ENCODE measurements around the gene MSLN. TPM values are rescaled to one million over a fixed set of nuclear protein-coding genes. Genes with fewer than 3 reads are reported as not detected.
"Not testable (repeated sequence)": the region's sequence is repeated elsewhere in the genome, so short reads cannot be mapped to it uniquely, and the experiment has no call there.

The MSLN gene
- total RNA-seq, 1 donor, result 0.21 TPM

GRCh38 chr16:769184-769784, 8.8 kb downstream of the MSLN start:
- Histone ChIP-seq H3K27me3 (ENCODE audit: insufficient read depth, low read length) (no peaks in the 10 kb centered on the region), H3K4me1 (ENCODE audit: insufficient read depth, low read length) (no peaks in the 10 kb centered on the region), H3K9me3 (ENCODE audit: low read depth, low read length) (no peaks in the 10 kb centered on the region), H3K4me3 (ENCODE audit: low read length) (no peak overlapping the region)

- Histone ChIP-seq H3K4me1 (ENCODE audit: insufficient read depth, low read length) (no peaks in the 10 kb centered on the region), H3K27me3 (ENCODE audit: insufficient read depth, low read length) (no peaks in the 10 kb centered on the region), H3K9me3 (ENCODE audit: low read depth, low read length) (no peaks in the 10 kb centered on the region), H3K4me3 (ENCODE audit: low read length) (no peak overlapping the region)
Observed at GRCh38 chr16:769934-770333, 9.4 kb downstream of the MSLN start.

- no peaks in the 10 kb centered on the region for H3K9me3 ChIP-seq (ENCODE audit: low read depth, low read length)
- H3K4me3 ChIP-seq (ENCODE audit: low read length), result no peak overlapping the region
- no peaks in the 10 kb centered on the region for H3K4me1 ChIP-seq (ENCODE audit: insufficient read depth, low read length)
- H3K27me3 ChIP-seq (ENCODE audit: insufficient read depth, low read length), result no peaks in the 10 kb centered on the region
Observed at GRCh38 chr16:770411-770810, 9.9 kb downstream of the MSLN start.

GRCh38 chr16:772959-773358, 12.4 kb downstream of the MSLN start:
- Histone ChIP-seq H3K9me3 (ENCODE audit: low read depth, low read length) (no peaks in the 10 kb centered on the region), H3K4me1 (ENCODE audit: insufficient read depth, low read length) (no peaks in the 10 kb centered on the region), H3K27me3 (ENCODE audit: insufficient read depth, low read length) (no peaks in the 10 kb centered on the region), H3K4me3 (ENCODE audit: low read length) (no peak overlapping the region)

GRCh38 chr16:774086-775001, 13.8 kb downstream of the MSLN start:
- Histone ChIP-seq H3K9me3 (ENCODE audit: low read depth, low read length) (no peaks in the 10 kb centered on the region), H3K4me1 (ENCODE audit: insufficient read depth, low read length) (no peaks in the 10 kb centered on the region), H3K27me3 (ENCODE audit: insufficient read depth, low read length) (no peaks in the 10 kb centered on the region), H3K4me3 (ENCODE audit: low read length) (no peak overlapping the region)

- no peak overlapping the region for H3K4me3 ChIP-seq (ENCODE audit: low read length)
- no peaks in the 10 kb centered on the region for H3K9me3 ChIP-seq (ENCODE audit: low read depth, low read length)
- H3K27me3 ChIP-seq (ENCODE audit: insufficient read depth, low read length), result no peaks in the 10 kb centered on the region
- H3K4me1 ChIP-seq (ENCODE audit: insufficient read depth, low read length), result no peaks in the 10 kb centered on the region
Observed at GRCh38 chr16:775236-775796, 14.8 kb downstream of the MSLN start.

GRCh38 chr16:776298-776697, 15.8 kb downstream of the MSLN start:
- not testable (repeated sequence) for H3K27me3 ChIP-seq (ENCODE audit: insufficient read depth, low read length); H3K4me1 ChIP-seq (ENCODE audit: insufficient read depth, low read length); H3K9me3 ChIP-seq (ENCODE audit: low read depth, low read length); H3K4me3 ChIP-seq (ENCODE audit: low read length)

GRCh38 chr16:776824-777223, 16.3 kb downstream of the MSLN start:
- Histone ChIP-seq H3K4me3 (ENCODE audit: low read length) (no peak overlapping the region), H3K9me3 (ENCODE audit: low read depth, low read length) (no peaks in the 10 kb centered on the region), H3K27me3 (ENCODE audit: insufficient read depth, low read length) (no peaks in the 10 kb centered on the region), H3K4me1 (ENCODE audit: insufficient read depth, low read length) (no peaks in the 10 kb centered on the region)

GRCh38 chr16:777826-778225, 17.3 kb downstream of the MSLN start:
- H3K4me3 ChIP-seq (ENCODE audit: low read length), result no peak overlapping the region
- no peaks in the 10 kb centered on the region for H3K4me1 ChIP-seq (ENCODE audit: insufficient read depth, low read length)
- no peaks in the 10 kb centered on the region for H3K9me3 ChIP-seq (ENCODE audit: low read depth, low read length)
- no peaks in the 10 kb centered on the region for H3K27me3 ChIP-seq (ENCODE audit: insufficient read depth, low read length)

- Histone ChIP-seq H3K4me1 (ENCODE audit: insufficient read depth, low read length) (no peaks in the 10 kb centered on the region), H3K9me3 (ENCODE audit: low read depth, low read length) (no peaks in the 10 kb centered on the region), H3K27me3 (ENCODE audit: insufficient read depth, low read length) (no peaks in the 10 kb centered on the region), H3K4me3 (ENCODE audit: low read length) (no peak overlapping the region)
Observed at GRCh38 chr16:778447-778846, 17.9 kb downstream of the MSLN start.

- Histone ChIP-seq H3K9me3 (ENCODE audit: low read depth, low read length) (no peaks in the 10 kb centered on the region), H3K4me1 (ENCODE audit: insufficient read depth, low read length) (no peaks in the 10 kb centered on the region), H3K27me3 (ENCODE audit: insufficient read depth, low read length) (no peaks in the 10 kb centered on the region), H3K4me3 (ENCODE audit: low read length) (no peak overlapping the region)
Observed at GRCh38 chr16:778909-779527, 18.5 kb downstream of the MSLN start.

GRCh38 chr16:779561-779960, 19.0 kb downstream of the MSLN start:
- no peaks in the 10 kb centered on the region for H3K27me3 ChIP-seq (ENCODE audit: insufficient read depth, low read length)
- no peak overlapping the region for H3K4me3 ChIP-seq (ENCODE audit: low read length)
- no peaks in the 10 kb centered on the region for H3K9me3 ChIP-seq (ENCODE audit: low read depth, low read length)
- H3K4me1 ChIP-seq (ENCODE audit: insufficient read depth, low read length), result no peaks in the 10 kb centered on the region

- H3K4me3 ChIP-seq (ENCODE audit: low read length), result no peak overlapping the region
- no peaks in the 10 kb centered on the region for H3K4me1 ChIP-seq (ENCODE audit: insufficient read depth, low read length)
- no peaks in the 10 kb centered on the region for H3K27me3 ChIP-seq (ENCODE audit: insufficient read depth, low read length)
- no peaks in the 10 kb centered on the region for H3K9me3 ChIP-seq (ENCODE audit: low read depth, low read length)
Observed at GRCh38 chr16:780296-780695, 19.8 kb downstream of the MSLN start.

GRCh38 chr16:781346-782010, 20.9 kb downstream of the MSLN start:
- Histone ChIP-seq H3K9me3 (ENCODE audit: low read depth, low read length) (no peaks in the 10 kb centered on the region), H3K4me1 (ENCODE audit: insufficient read depth, low read length) (no peaks in the 10 kb centered on the region), H3K27me3 (ENCODE audit: insufficient read depth, low read length) (no peaks in the 10 kb centered on the region), H3K4me3 (ENCODE audit: low read length) (no peak overlapping the region)

- Histone ChIP-seq H3K27me3 (ENCODE audit: insufficient read depth, low read length) (no peaks in the 10 kb centered on the region), H3K4me3 (ENCODE audit: low read length) (no peak overlapping the region), H3K4me1 (ENCODE audit: insufficient read depth, low read length) (peaks cover 6% of the 10 kb centered on the region), H3K9me3 (ENCODE audit: low read depth, low read length) (no peaks in the 10 kb centered on the region)
Observed at GRCh38 chr16:782258-782657, 21.7 kb downstream of the MSLN start.
